Measurements from ENCODE around the gene LBH. TPM values are rescaled to one million over a fixed set of nuclear protein-coding genes. Genes with fewer than 3 reads are reported as not detected.

The LBH gene
- total RNA-seq, 4 donors from 2014 or later, result 14.9 to 41.1 (median 30.0) TPM

- Histone ChIP-seq H3K4me1 (peaks cover 28% of the 10 kb centered on the region), H3K4me3 (no peak overlapping the region), H3K27me3 (no peaks in the 10 kb centered on the region), H3K36me3 (no peaks in the 10 kb centered on the region), H3K9me3 (no peaks in the 10 kb centered on the region), H3K27ac (no peak overlapping the region)
- TF ChIP-seq POLR2AphosphoS5 (IDR thresholded peaks at IDR 0.05), result no peak
- no peak for TF ChIP-seq EP300 (IDR thresholded peaks at IDR 0.05)
- TF ChIP-seq CTCF (IDR thresholded peaks at IDR 0.05), result no peak
- TF ChIP-seq POLR2A (IDR thresholded peaks at IDR 0.05), result no peak
- no peak for DNase-seq (ENCODE audit: low spot score in 2 of 2)
- WGBS, result 85% methylated on average over 6 of the region's 6 CpGs
Measured at GRCh38 chr2:30221531-30221930, 9.8 kb upstream of the LBH start.

GRCh38 chr2:30222031-30222430, 9.3 kb upstream of the LBH start:
- DNase-seq (ENCODE audit: low spot score in 2 of 2), result no peak
- Histone ChIP-seq H3K27ac (no peak overlapping the region), H3K4me3 (no peak overlapping the region), H3K9me3 (no peaks in the 10 kb centered on the region), H3K36me3 (no peaks in the 10 kb centered on the region), H3K27me3 (no peaks in the 10 kb centered on the region), H3K4me1 (peaks cover 24% of the 10 kb centered on the region)
- TF ChIP-seq CTCF (IDR thresholded peaks at IDR 0.05), result no peak
- WGBS, result 98% methylated on average over 2 of the region's 2 CpGs

- 74% methylated on average over 3 of the region's 5 CpGs for WGBS
- H3K4me1 ChIP-seq, result peaks cover 19% of the 10 kb centered on the region
Measured at GRCh38 chr2:30222636-30223360, 8.5 kb upstream of the LBH start.

GRCh38 chr2:30223413-30223874, 7.9 kb upstream of the LBH start:
- Histone ChIP-seq H3K27me3 (no peaks in the 10 kb centered on the region), H3K4me3 (no peak overlapping the region), H3K4me1 (peaks cover 19% of the 10 kb centered on the region), H3K36me3 (no peaks in the 10 kb centered on the region), H3K27ac (no peak overlapping the region), H3K9me3 (no peaks in the 10 kb centered on the region)
- TF ChIP-seq POLR2A (IDR thresholded peaks at IDR 0.05) (no peak), CTCF (IDR thresholded peaks at IDR 0.05) (no peak)
- peak in 1 of 2 donors; percentile 17 for DNase-seq (ENCODE audit: low spot score in 2 of 2)
- 72% methylated on average over 3 of the region's 3 CpGs for WGBS

More at GRCh38 chr2:30222636-30223360, 8.5 kb upstream of the LBH start:
- Histone ChIP-seq H3K4me3 (no peak overlapping the region), H3K27me3 (no peaks in the 10 kb centered on the region), H3K27ac (no peak overlapping the region), H3K36me3 (no peaks in the 10 kb centered on the region), H3K9me3 (no peaks in the 10 kb centered on the region)
- no peak for TF ChIP-seq EP300 (IDR thresholded peaks at IDR 0.05)
- TF ChIP-seq POLR2A (IDR thresholded peaks at IDR 0.05), result no peak
- TF ChIP-seq POLR2AphosphoS5 (IDR thresholded peaks at IDR 0.05), result no peak
- TF ChIP-seq CTCF (IDR thresholded peaks at IDR 0.05), result no peak
- peak in 1 of 2 donors; percentile 46 for DNase-seq (ENCODE audit: low spot score in 2 of 2)

GRCh38 chr2:30224151-30224550, 7.2 kb upstream of the LBH start:
- Histone ChIP-seq H3K27me3 (no peaks in the 10 kb centered on the region), H3K9me3 (no peaks in the 10 kb centered on the region), H3K36me3 (no peaks in the 10 kb centered on the region), H3K4me1 (peaks cover 19% of the 10 kb centered on the region), H3K4me3 (no peak overlapping the region), H3K27ac (no peak overlapping the region)
- no peak for DNase-seq (ENCODE audit: low spot score in 2 of 2)
- TF ChIP-seq POLR2AphosphoS5 (IDR thresholded peaks at IDR 0.05), result no peak
- no peak for TF ChIP-seq CTCF (IDR thresholded peaks at IDR 0.05)
- TF ChIP-seq POLR2A (IDR thresholded peaks at IDR 0.05), result no peak
- no peak for TF ChIP-seq EP300 (IDR thresholded peaks at IDR 0.05)
